HUES6 (cell line): ENCODE measurements around the gene KLHL10.

Experiments
- H3K27ac ChIP-seq: 2 replicates; pipeline ENCODE4 v1.7.0; 2013; ENCODE audit warnings: low read depth, mild to moderate bottlenecking, low read length, inconsistent platforms
- H3K27me3 ChIP-seq: 2 replicates; pipeline ENCODE4 v1.6.1; 2013; ENCODE audit warnings: low read length; ENCODE audit not compliant: control insufficient read depth, insufficient read depth
- H3K36me3 ChIP-seq: 2 replicates; pipeline ENCODE4 v1.6.1; 2013; ENCODE audit warnings: low read length; ENCODE audit not compliant: control insufficient read depth, insufficient read depth
- H3K4me1 ChIP-seq: 2 replicates; pipeline ENCODE4 v1.6.1; 2013; ENCODE audit warnings: low read length; ENCODE audit not compliant: control insufficient read depth, insufficient read depth
- H3K4me3 ChIP-seq: 2 replicates; pipeline ENCODE4 v1.5.1; 2013; ENCODE audit warnings: low read depth, low read length
- H3K9ac ChIP-seq: one replicate; pipeline ENCODE4 v1.6.1; 2013; ENCODE audit warnings: mild to moderate bottlenecking, low read length
- H3K9me3 ChIP-seq: 2 replicates; pipeline ENCODE4 v1.6.1; 2013; ENCODE audit warnings: low read depth, low read length; ENCODE audit not compliant: control insufficient read depth, insufficient read depth

Gene KLHL10

GRCh38 chr17:41837761-41838538 lies at the start of gene KLHL10:
Gene KLHL10, plus strand, starts transcription at chr17:41837825. Its CDS starts 108 bp downstream, at chr17:41837933.
- no peaks in the 10 kb centered on the region for H3K9me3 ChIP-seq
- H3K9ac ChIP-seq, result no peak within 1 kb of the TSS
- H3K27ac ChIP-seq, result no peak within 1 kb of the TSS
- peaks cover 8% of the 10 kb centered on the region; the same call in 1 of the 2 replicates for H3K4me1 ChIP-seq
- peaks cover 5% of the 10 kb centered on the region; the same call in 1 of the 2 replicates for H3K27me3 ChIP-seq
- H3K4me3 ChIP-seq, result peak within 1 kb of the TSS; percentile 66; the same call in 1 of the 2 replicates
- H3K36me3 ChIP-seq, result peaks cover 5% of the 10 kb centered on the region; the same call in 1 of the 2 replicates

GRCh38 chr17:41792845-41793783 lies 44.5 kb upstream of the KLHL10 start:
- Histone ChIP-seq H3K4me1 (peaks cover 22% of the 10 kb centered on the region), H3K9ac (peak overlapping the region; percentile 86), H3K27ac (peak overlapping the region; percentile 62; the same call in 1 of the 2 replicates), H3K27me3 (peaks cover 53% of the 10 kb centered on the region), H3K36me3 (no peaks in the 10 kb centered on the region), H3K4me3 (peak overlapping the region; percentile 53), H3K9me3 (no peaks in the 10 kb centered on the region)

DNA sequence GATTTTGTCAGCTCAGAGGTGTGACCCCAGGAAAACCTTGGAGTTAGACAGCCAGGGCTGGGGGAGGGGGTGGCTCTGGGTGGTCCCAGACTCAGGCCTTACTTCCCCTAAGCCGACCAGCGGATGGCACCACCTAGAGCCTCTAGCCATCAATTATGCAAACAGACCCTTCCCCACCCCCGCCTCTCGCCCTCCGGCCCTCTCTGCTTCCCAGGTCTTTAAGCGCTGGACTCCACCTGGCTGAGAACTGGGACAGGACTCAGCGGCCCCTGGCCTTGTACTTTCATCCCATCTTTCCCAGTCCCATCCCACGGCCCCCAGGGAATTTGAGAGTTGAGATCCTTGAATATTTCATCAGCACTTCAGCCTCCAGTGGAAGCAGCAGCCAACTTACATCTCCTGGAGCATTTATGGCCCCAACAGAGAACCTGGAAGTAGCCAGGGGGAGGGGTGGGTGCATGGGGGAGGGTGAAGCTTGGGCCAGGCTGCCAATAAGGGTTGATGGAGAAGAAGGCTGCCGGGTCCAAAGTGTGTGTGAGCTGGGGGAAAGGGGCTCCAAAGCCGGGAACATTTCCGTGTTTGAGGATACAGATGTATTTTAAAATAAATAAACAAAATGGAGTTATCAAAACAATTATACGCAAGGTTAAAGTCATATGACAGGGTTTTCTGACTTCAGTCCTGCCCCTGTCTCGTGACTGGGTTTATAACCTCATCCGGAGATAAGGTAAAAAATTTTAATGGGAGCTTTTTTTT lies 43.7 kb upstream of the KLHL10 start:
- Histone ChIP-seq H3K4me1 (peaks cover 22% of the 10 kb centered on the region), H3K27ac (peak overlapping the region; percentile 62; the same call in 1 of the 2 replicates), H3K9ac (peak overlapping the region; percentile 86), H3K36me3 (no peaks in the 10 kb centered on the region), H3K27me3 (peaks cover 51% of the 10 kb centered on the region), H3K4me3 (peak overlapping the region; percentile 53), H3K9me3 (no peaks in the 10 kb centered on the region)

DNA sequence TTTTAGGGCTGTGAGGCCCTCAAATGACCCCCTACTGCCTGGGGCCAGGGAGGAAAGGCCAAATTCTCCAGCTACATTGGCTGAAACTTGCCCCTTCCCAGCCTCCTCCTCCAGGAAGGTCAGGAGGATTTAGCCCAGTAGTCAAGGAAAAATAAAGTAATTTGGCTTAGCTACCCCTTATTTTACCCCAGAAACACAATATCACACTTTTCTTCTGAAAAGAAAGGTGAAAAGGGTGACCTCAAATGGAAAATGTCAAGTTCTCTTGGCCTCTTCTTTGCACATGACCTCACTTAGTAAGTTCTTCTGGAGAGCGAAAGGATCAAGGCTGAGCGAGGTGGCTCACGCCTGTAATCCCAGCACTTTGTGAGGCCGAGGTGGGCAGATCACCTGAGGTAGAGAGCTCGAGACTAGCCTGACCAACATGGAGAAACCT lies 43.1 kb upstream of the KLHL10 start:
- Histone ChIP-seq H3K4me1 (peaks cover 22% of the 10 kb centered on the region), H3K27ac (no peak overlapping the region), H3K9me3 (no peaks in the 10 kb centered on the region), H3K36me3 (no peaks in the 10 kb centered on the region), H3K9ac (no peak overlapping the region), H3K27me3 (peaks cover 46% of the 10 kb centered on the region), H3K4me3 (no peak overlapping the region; the same call in 1 of the 2 replicates)

DNA sequence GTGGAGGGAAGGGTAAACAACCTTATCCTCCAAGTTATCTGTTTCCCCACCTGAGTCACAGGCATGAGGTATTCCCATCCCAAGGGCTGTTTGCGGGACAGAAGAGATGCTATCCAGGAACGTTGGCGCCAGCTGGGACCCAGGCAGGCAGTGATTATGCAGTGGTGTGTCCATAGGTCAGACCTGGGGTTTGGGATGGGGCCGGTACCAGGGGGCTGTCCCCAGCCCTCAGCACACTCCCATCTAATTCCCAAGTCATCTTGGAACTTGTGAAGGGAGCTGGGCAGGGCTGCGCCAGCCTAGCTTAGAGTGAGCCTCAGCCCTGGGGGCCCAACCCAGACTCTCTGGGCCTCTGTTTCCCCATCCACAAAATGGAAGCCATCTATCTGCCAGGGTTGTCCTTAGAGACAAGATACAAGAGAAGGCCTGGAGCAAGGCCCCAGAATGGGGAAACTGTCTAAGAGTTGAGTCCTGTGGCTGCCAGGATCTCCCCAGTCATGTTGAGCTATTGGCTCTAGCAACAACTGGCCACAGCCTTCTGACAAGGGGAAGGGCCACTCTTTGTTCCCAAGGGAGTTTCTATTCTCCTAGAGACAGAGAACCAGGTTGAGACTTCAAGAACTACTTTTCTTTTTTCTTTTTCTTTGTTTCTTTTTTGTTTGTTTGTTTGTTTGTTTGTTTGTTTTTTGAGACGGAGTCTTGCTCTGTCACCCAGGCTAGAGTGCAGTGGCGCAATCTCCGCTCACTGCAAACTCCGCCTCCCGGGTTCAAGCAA lies 41.3 kb upstream of the KLHL10 start:
- H3K27ac ChIP-seq, result no peak overlapping the region
- H3K4me1 ChIP-seq, result peaks cover 31% of the 10 kb centered on the region
- H3K27me3 ChIP-seq, result peaks cover 38% of the 10 kb centered on the region
- no peak overlapping the region for H3K9ac ChIP-seq
- no peaks in the 10 kb centered on the region for H3K36me3 ChIP-seq
- H3K4me3 ChIP-seq, result no peak overlapping the region
- H3K9me3 ChIP-seq, result no peaks in the 10 kb centered on the region

DNA sequence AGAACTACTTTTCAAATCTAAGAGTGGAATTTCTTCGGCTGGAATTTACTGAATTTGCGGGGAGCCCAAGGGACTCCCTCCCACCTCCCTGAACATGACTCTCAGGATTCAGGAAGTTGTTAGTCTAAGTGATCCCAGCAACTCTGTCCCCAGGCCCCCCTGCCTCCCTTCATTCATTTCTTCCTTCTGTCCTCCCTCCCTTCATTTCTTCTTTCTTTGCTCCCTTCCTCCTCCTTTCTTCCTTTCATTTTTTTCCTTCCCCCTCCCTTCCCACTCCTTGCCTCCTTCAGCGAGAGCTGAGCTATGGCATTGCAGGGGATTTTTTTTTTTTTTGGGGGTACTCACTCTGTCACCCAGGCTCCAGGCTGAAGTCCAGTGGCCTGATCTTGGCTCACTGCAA lies 40.2 kb upstream of the KLHL10 start:
- no peak overlapping the region for H3K9ac ChIP-seq
- no peak overlapping the region for H3K4me3 ChIP-seq
- peaks cover 32% of the 10 kb centered on the region for H3K27me3 ChIP-seq
- no peak overlapping the region for H3K27ac ChIP-seq
- H3K9me3 ChIP-seq, result no peaks in the 10 kb centered on the region
- H3K36me3 ChIP-seq, result 0 out of 2 replicates have a peak, but pooled peaks cover 4% of the 10 kb centered on the region
- H3K4me1 ChIP-seq, result peaks cover 33% of the 10 kb centered on the region

GRCh38 chr17:41799366-41799765 lies 38.3 kb upstream of the KLHL10 start:
- Histone ChIP-seq H3K9ac (no peak overlapping the region), H3K9me3 (no peaks in the 10 kb centered on the region), H3K4me1 (peaks cover 15% of the 10 kb centered on the region), H3K27ac (no peak overlapping the region), H3K27me3 (peaks cover 18% of the 10 kb centered on the region), H3K4me3 (no peak overlapping the region), H3K36me3 (0 out of 2 replicates have a peak, but pooled peaks cover 4% of the 10 kb centered on the region)

- Histone ChIP-seq H3K36me3 (peaks cover 8% of the 10 kb centered on the region; the same call in 1 of the 2 replicates), H3K9ac (peak overlapping the region; percentile 1), H3K4me1 (peaks cover 11% of the 10 kb centered on the region), H3K4me3 (peak overlapping the region; percentile 25), H3K9me3 (no peaks in the 10 kb centered on the region), H3K27ac (no peak overlapping the region), H3K27me3 (peaks cover 6% of the 10 kb centered on the region)
Measured at GRCh38 chr17:41800601-41801373, 36.8 kb upstream of the KLHL10 start.

DNA sequence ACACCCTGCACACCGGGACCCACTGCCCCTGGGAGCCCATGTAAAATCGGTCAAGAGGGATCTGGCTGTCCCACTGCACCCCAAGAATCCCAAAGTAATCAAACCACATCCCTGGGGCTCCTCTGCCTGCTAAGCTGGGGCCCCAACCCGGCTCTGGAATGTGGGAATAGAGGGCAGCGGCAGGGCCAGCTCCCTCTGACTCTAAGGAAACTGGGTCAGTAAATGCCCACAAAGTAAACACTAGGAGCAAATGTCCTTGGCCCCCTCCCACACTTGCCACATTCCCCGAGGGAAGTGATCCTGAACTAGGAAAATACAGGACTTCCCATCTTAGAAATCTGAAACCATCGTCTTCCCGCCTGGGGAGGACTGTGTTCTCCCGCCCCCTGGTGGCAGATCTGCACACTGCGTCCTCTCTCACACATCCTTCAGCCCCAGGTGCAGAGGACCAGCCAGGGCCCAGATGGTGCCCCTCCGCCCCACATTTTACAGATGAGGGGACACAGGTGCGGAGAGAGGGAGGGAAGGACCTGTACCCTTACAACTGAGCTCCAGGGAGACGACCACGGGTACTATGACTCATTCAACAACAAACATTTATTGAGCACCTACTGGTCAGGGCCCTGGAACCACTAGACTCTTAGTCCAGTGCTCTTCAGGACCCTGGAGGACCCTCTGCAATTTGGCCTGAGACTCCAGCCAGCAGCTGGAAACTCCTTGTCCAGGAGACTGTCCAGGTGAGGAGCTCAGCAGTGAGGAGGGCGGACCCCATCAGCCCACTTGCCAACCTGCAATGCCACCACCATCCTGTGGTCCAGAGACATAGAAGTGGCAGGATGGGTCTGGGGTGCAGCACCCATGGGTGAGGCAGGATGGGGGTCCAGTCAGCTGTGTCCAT lies 36.0 kb upstream of the KLHL10 start:
- Histone ChIP-seq H3K27ac (no peak overlapping the region), H3K9ac (no peak overlapping the region), H3K36me3 (peaks cover 13% of the 10 kb centered on the region; the same call in 1 of the 2 replicates), H3K4me3 (peak overlapping the region; percentile 25), H3K27me3 (no peaks in the 10 kb centered on the region), H3K9me3 (no peaks in the 10 kb centered on the region), H3K4me1 (peaks cover 11% of the 10 kb centered on the region)
